Motor neuron (in vitro differentiated cells): ENCODE measurements around the gene CLDN6. TPM values are rescaled to one million over a fixed set of nuclear protein-coding genes. Genes with fewer than 3 reads are reported as not detected.
"Not testable (repeated sequence)": the region's sequence is repeated elsewhere in the genome, so short reads cannot be mapped to it uniquely, and the experiment has no call there.

ENCODE experiments used
- ATAC-seq, 8 experiments: fragments of 200-7000 bp; cut with Tn5 transposase; replicated peaks in 6 of 8; 2 replicates each; pipeline ENCODE4 v1.8.0; 2021; ENCODE audit warnings: mild to moderate bottlenecking in 8 of 8, moderate library complexity in 8 of 8
- H3K27ac ChIP-seq, 2 donors: fragments of 250-450 bp; sonication (Bioruptor Pico); 2 replicates each; pipeline ENCODE4 v1.9.0; 2021; ENCODE audit warnings: antibody characterized with exemption in 2 of 2, mild to moderate bottlenecking in 2 of 2, moderate library complexity in 1 of 2
- H3K4me1 ChIP-seq, 2 donors: fragments of 250-450 bp; sonication (Bioruptor Pico); replicated peaks in 1 of 2; 2 replicates each; pipeline ENCODE4 v1.6.1; 2021; ENCODE audit warnings: antibody characterized with exemption in 2 of 2, mild to moderate bottlenecking in 2 of 2, moderate library complexity in 1 of 2
- H3K4me3 ChIP-seq, 5 donors: fragments of 250-450 bp; sonication (Bioruptor Pico); 2 replicates each; pipeline ENCODE4 v1.9.0; 2021; ENCODE audit warnings: antibody characterized with exemption in 5 of 5, mild to moderate bottlenecking in 5 of 5, moderate library complexity in 4 of 5
- WGBS, 10 experiments: fragments of 450-650 bp; shearing (Covaris generic); methylation state at CpG; one replicate each; pipeline ENCODE4 v1.0.0; 2022; 5-methylcytosine and 5-hydroxymethylcytosine counted together
- in situ Hi-C, 9 experiments: fragments of 400-800 bp; cut with MboI; loops; one replicate each; pipeline ENCODE4 v1.15.0; 2021; ENCODE audit warnings: low sequenced_read_pairs in 9 of 9, low pct_unique_long_range_greater_than_20kb in 2 of 9; ENCODE audit not compliant: unreplicated experiment in 9 of 9
- total RNA-seq, 8 experiments: library from RNA; unstranded; fragments of 300-600 nt; gene quantifications; 2 replicates each; pipeline versions ENCODE4 v1.2.3 to v1.2.4, GENCODE V29; 2022

Gene CLDN6
- total RNA-seq, 8 experiments from 2014 or later = 0.27 to 6.0 (median 1.3) TPM

- in situ Hi-C loops = no loop called here
- Histone ChIP-seq H3K4me3 (peak overlapping the region in 4 of 5 donors; percentile 88 to 93 (median 92)), H3K27ac (no peak overlapping the region), H3K4me1 (peaks cover 3 to 9% of the 10 kb centered on the region in 2 donors)
- ATAC-seq = no peak
- 60 to 100% (median 89%) methylated on average over 2 to 10 of the region's 22 CpGs; no CpG with 5 or more reads in 3 of the 10 experiments for WGBS, 10 experiments
These were observed 39.5 kb upstream of the CLDN6 start for GRCh38 chr16:3057181-3058138.

- no peak for ATAC-seq
- peaks cover 3 to 9% of the 10 kb centered on the region in 2 donors for H3K4me1 ChIP-seq
- in situ Hi-C loops = no loop called here
- H3K27ac ChIP-seq = no peak overlapping the region
- WGBS, 10 experiments = 50 to 100% (median 80%) methylated on average over 1 to 6 of the region's 19 CpGs; no CpG with 5 or more reads in 1 of the 10 experiments
- H3K4me3 ChIP-seq = no peak overlapping the region
These were observed 38.6 kb upstream of the CLDN6 start for GRCh38 chr16:3056336-3057180.

- H3K27ac ChIP-seq, ATAC-seq, H3K4me3 ChIP-seq, in situ Hi-C loops, H3K4me1 ChIP-seq: not testable (repeated sequence)
- 40 to 67% (median 43%) methylated on average over 2 to 4 of the region's 9 CpGs; no CpG with 5 or more reads in 6 of the 10 experiments for WGBS, 10 experiments
These were observed 37.7 kb upstream of the CLDN6 start for GRCh38 chr16:3055734-3056115.

- Histone ChIP-seq H3K4me3 (no peak overlapping the region), H3K4me1 (peaks cover 3 to 9% of the 10 kb centered on the region in 2 donors), H3K27ac (no peak overlapping the region)
- 68 to 92% (median 75%) methylated on average over 2 to 12 of the region's 17 CpGs; no CpG with 5 or more reads in 5 of the 10 experiments for WGBS, 10 experiments
- in situ Hi-C loops = no loop called here
- no peak for ATAC-seq
These were observed 37.2 kb upstream of the CLDN6 start for GRCh38 chr16:3054965-3055733.

- H3K4me3 ChIP-seq, ATAC-seq, in situ Hi-C loops, H3K27ac ChIP-seq, H3K4me1 ChIP-seq: not testable (repeated sequence)
- WGBS, 10 experiments = no CpG with 5 or more reads among the region's 13 CpGs
These were observed 35.3 kb upstream of the CLDN6 start for GRCh38 chr16:3053330-3053710.

GRCh38 chr16:3052571-3053329 lies 34.8 kb upstream of the CLDN6 start:
- WGBS, 10 experiments = no CpG with 5 or more reads among the region's 12 CpGs
- H3K4me1 ChIP-seq, H3K27ac ChIP-seq, in situ Hi-C loops, H3K4me3 ChIP-seq: not testable (repeated sequence)
- peak in 3 of 8 experiments; percentile 14 to 45 (median 27) for ATAC-seq

- 69 to 87% (median 76%) methylated on average over 2 to 5 of the region's 9 CpGs; no CpG with 5 or more reads in 6 of the 10 experiments for WGBS, 10 experiments
- H3K4me1 ChIP-seq = peaks cover 0 to 4% of the 10 kb centered on the region in 2 donors
- no peak for ATAC-seq
- in situ Hi-C loops = no loop called here
- H3K4me3 ChIP-seq = no peak overlapping the region
- no peak overlapping the region for H3K27ac ChIP-seq
These were observed 33.5 kb upstream of the CLDN6 start for GRCh38 chr16:3051494-3051893.

GRCh38 chr16:3051009-3051408 lies 33.0 kb upstream of the CLDN6 start:
- ATAC-seq = no peak
- no peak overlapping the region for H3K27ac ChIP-seq
- peaks cover 3 to 8% of the 10 kb centered on the region in 2 donors for H3K4me1 ChIP-seq
- no peak overlapping the region for H3K4me3 ChIP-seq
- in situ Hi-C loops = no loop called here
- 50 to 88% (median 83%) methylated on average over 4 of the region's 4 CpGs; no CpG with 5 or more reads in 7 of the 10 experiments for WGBS, 10 experiments

- no peak overlapping the region for H3K27ac ChIP-seq
- H3K4me1 ChIP-seq = peaks cover 7 to 8% of the 10 kb centered on the region in 2 donors
- 60 to 100% (median 85%) methylated on average over 1 to 5 of the region's 5 CpGs; no CpG with 5 or more reads in 5 of the 10 experiments for WGBS, 10 experiments
- no peak for ATAC-seq
- in situ Hi-C loops = no loop called here
- H3K4me3 ChIP-seq = no peak overlapping the region
These were observed 32.5 kb upstream of the CLDN6 start for GRCh38 chr16:3050487-3050886.

GRCh38 chr16:3049921-3050481 lies 32.0 kb upstream of the CLDN6 start:
- in situ Hi-C loops = loop anchor here in 1 of 9 experiments (25.0 kb wide), 1 partner anchor 87 kb away; the partner anchor contains the start of gene ZNF213
- H3K27ac ChIP-seq = no peak overlapping the region
- H3K4me1 ChIP-seq = peaks cover 8 to 9% of the 10 kb centered on the region in 2 donors
- 78 to 96% (median 88%) methylated on average over 4 to 16 of the region's 26 CpGs; no CpG with 5 or more reads in 6 of the 10 experiments for WGBS, 10 experiments
- no peak overlapping the region for H3K4me3 ChIP-seq
- ATAC-seq = no peak

GRCh38 chr16:3047387-3047720 lies 29.4 kb upstream of the CLDN6 start:
- no peak for ATAC-seq
- Histone ChIP-seq H3K4me3 (no peak overlapping the region), H3K27ac (no peak overlapping the region), H3K4me1 (peaks cover 8 to 9% of the 10 kb centered on the region in 2 donors)
- in situ Hi-C loops = loop anchor here in 1 of 9 experiments (25.0 kb wide), 1 partner anchor 90 kb away; the partner anchor contains the start of gene ZNF213
- 0 to 34% (median 20%) methylated on average over 1 to 3 of the region's 13 CpGs; no CpG with 5 or more reads in 7 of the 10 experiments for WGBS, 10 experiments
